GM19351 (cell line): ENCODE measurements around the gene RPTOR.
A peak's percentile ranks its signal among the peaks of the same experiment; 100 is the strongest.
"Not testable (repeated sequence)": the region's sequence is repeated elsewhere in the genome, so short reads cannot be mapped to it uniquely, and the experiment has no call there.

Source experiments
- ATAC-seq: cut with Tn5 transposase; IDR thresholded peaks from one replicate; pipeline ENCODE4 v1.9.1; 2021; ENCODE audit warnings: mild to moderate bottlenecking, moderate library complexity; ENCODE audit not compliant: unreplicated experiment

The RPTOR gene

GRCh38 chr17:80868022-80868609 is 323.5 kb downstream of the RPTOR start:
- ATAC-seq = no peak

- ATAC-seq = no peak
Observed at GRCh38 chr17:80869481-80870145, 325.0 kb downstream of the RPTOR start.

GRCh38 chr17:80870401-80870800 is 325.8 kb downstream of the RPTOR start:
- ATAC-seq = no peak

- no peak for ATAC-seq
Observed at GRCh38 chr17:80871341-80871740, 326.7 kb downstream of the RPTOR start.

GRCh38 chr17:80872001-80872500 is 327.4 kb downstream of the RPTOR start:
- no peak for ATAC-seq

- ATAC-seq = no peak
Observed at GRCh38 chr17:80872501-80873306, 328.1 kb downstream of the RPTOR start.

GRCh38 chr17:80873307-80873951 is 328.8 kb downstream of the RPTOR start:
- ATAC-seq = no peak

- no peak for ATAC-seq
Observed at GRCh38 chr17:80874866-80875445, 330.3 kb downstream of the RPTOR start.

- ATAC-seq = not testable (repeated sequence)
Observed at GRCh38 chr17:80875480-80875995, 330.9 kb downstream of the RPTOR start.

GRCh38 chr17:80876456-80876949 is 331.9 kb downstream of the RPTOR start:
- ATAC-seq = not testable (repeated sequence)

GRCh38 chr17:80876950-80877728 is 332.5 kb downstream of the RPTOR start:
- peak; percentile 81 for ATAC-seq

GRCh38 chr17:80877729-80878303 is 333.2 kb downstream of the RPTOR start:
- ATAC-seq = no peak

GRCh38 chr17:80878876-80879722 is 334.5 kb downstream of the RPTOR start:
- no peak for ATAC-seq

- ATAC-seq = no peak
Observed at GRCh38 chr17:80879723-80880647, 335.3 kb downstream of the RPTOR start.

GRCh38 chr17:80880648-80880985 is 336.0 kb downstream of the RPTOR start:
- no peak for ATAC-seq

GRCh38 chr17:80881306-80881705 is 336.7 kb downstream of the RPTOR start:
- no peak for ATAC-seq

GRCh38 chr17:80882323-80882722 is 337.7 kb downstream of the RPTOR start:
- no peak for ATAC-seq
